DOHH2 (cell line): Measurements from ENCODE around the gene TNRC18.
A peak's percentile ranks its signal among the peaks of the same experiment; 100 is the strongest.

Experiments
- H3F3A ChIP-seq: fragments of 200-600 bp; sonication (generic), shearing (Covaris generic); 2 replicates; pipeline ENCODE4 v1.6.0; 2016; ENCODE audit warnings: antibody characterized with exemption, mild to moderate bottlenecking; ENCODE audit not compliant: control insufficient read depth, insufficient read depth
- H3K27ac ChIP-seq: fragments of 200-600 bp; sonication (generic); 2 replicates; pipeline ENCODE4 v1.5.1; 2014; ENCODE audit warnings: low read depth, mild to moderate bottlenecking, low read length, moderate library complexity
- H3K27me3 ChIP-seq: fragments of 200-600 bp; sonication (generic); 2 replicates; pipeline ENCODE4 v1.6.1; 2014; ENCODE audit warnings: mild to moderate bottlenecking, low read length, mixed read lengths; ENCODE audit not compliant: control insufficient read depth
- H3K36me3 ChIP-seq: fragments of 200-600 bp; sonication (generic); 2 replicates; pipeline ENCODE4 v1.6.1; 2014; ENCODE audit warnings: mild to moderate bottlenecking, low read length, moderate library complexity, mixed read lengths; ENCODE audit not compliant: control insufficient read depth
- H3K4me1 ChIP-seq: fragments of 200-600 bp; sonication (generic); 2 replicates; pipeline ENCODE4 v1.6.1; 2014; ENCODE audit warnings: mild to moderate bottlenecking, low read length, mixed read lengths; ENCODE audit not compliant: control insufficient read depth
- H3K4me2 ChIP-seq: fragments of 200-600 bp; sonication (generic); 2 replicates; pipeline ENCODE4 v1.6.0; 2014; ENCODE audit warnings: mild to moderate bottlenecking, low read length, moderate library complexity
- H3K4me3 ChIP-seq: fragments of 200-600 bp; sonication (generic); 2 replicates; pipeline ENCODE4 v1.5.1; 2014; ENCODE audit warnings: mild to moderate bottlenecking, low read length, mixed read lengths
- H3K79me2 ChIP-seq: fragments of 200-600 bp; sonication (generic); 2 replicates; pipeline ENCODE4 v1.6.1; 2014; ENCODE audit warnings: mild to moderate bottlenecking, low read length, mixed read lengths; ENCODE audit not compliant: control insufficient read depth
- H3K9me2 ChIP-seq: fragments of 200-600 bp; sonication (generic); replicated peaks from 2 replicates; pipeline ENCODE4 v1.6.1; 2014; ENCODE audit warnings: mild to moderate bottlenecking, low read length, mixed read lengths; ENCODE audit not compliant: control insufficient read depth
- H3K9me3 ChIP-seq: fragments of 200-600 bp; sonication (generic); 2 replicates; pipeline ENCODE4 v1.6.1; 2014; ENCODE audit warnings: antibody characterized with exemption, low read length, mixed read lengths; ENCODE audit not compliant: control insufficient read depth, insufficient read depth
- H4K20me1 ChIP-seq: fragments of 200-600 bp; sonication (generic); 2 replicates; pipeline ENCODE4 v1.6.0; 2014; ENCODE audit warnings: low read depth, mild to moderate bottlenecking, antibody characterized with exemption, low read length, moderate library complexity; ENCODE audit not compliant: control insufficient read depth, insufficient read depth
- CTCF ChIP-seq: fragments of 200-600 bp; sonication (generic); IDR thresholded peaks from one replicate; pipeline ENCODE4 v1.5.1; 2014; ENCODE audit warnings: antibody characterized with exemption, mild to moderate bottlenecking, low read depth, low read length; ENCODE audit not compliant: poor library complexity, severe bottlenecking
- EZH2phosphoT487 ChIP-seq: fragments of 200-600 bp; sonication (generic); IDR thresholded peaks from 2 replicates; pipeline ENCODE4 v1.6.1; 2017; ENCODE audit warnings: borderline replicate concordance, mild to moderate bottlenecking, antibody characterized with exemption, low read length, moderate library complexity, mixed read lengths

TNRC18 gene

DNA sequence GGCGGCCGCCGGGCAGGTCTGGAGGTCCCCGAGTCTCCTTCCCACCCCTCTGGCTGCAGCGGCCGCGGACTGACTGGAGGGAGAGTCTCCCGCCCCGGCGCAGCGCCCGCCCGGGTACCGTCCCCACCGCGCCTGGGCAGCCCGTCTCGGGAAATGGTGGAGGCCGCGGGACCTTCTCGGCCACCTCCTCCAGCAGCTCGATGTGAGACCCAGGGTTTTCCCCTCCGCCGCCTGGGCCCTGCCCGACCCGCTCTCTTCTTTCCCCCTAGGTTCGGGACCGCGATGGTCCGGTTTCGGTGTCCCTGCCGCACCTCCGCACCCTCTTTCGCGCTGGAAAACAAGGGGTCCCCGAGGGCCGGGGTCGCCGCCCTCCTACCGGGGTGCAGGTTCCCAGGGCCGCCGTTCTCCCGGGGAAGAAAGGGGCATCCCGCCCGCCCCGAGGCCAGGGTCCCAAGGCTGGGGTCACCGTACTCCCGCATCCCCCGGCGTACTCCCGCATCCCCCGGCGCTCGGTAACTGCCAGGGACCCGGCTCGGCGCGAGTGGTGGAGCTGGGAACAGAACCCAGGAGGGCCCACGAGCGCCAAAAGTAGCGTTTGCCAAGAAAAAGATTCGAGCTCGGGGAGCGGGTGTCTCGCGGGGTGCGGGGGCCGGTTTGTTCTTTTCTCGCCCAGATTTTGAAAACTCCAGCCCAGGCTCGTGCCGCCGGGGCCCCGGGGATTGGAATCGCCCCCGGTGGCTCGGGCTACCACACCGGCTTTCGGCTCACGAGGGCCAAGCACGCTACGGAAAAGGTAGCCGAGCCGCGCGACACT is 3.4 kb downstream of the TNRC18 start:
- Histone ChIP-seq H3K27me3 (peaks cover 76% of the 10 kb centered on the region), H3K4me2 (peak overlapping the region; percentile 45; the same call in 1 of the 2 replicates), H3K4me3 (no peak overlapping the region), H3K9me2 (no peaks in the 10 kb centered on the region), H3F3A (peaks cover 9% of the 10 kb centered on the region), H3K36me3 (no peaks in the 10 kb centered on the region), H3K79me2 (no peaks in the 10 kb centered on the region), H4K20me1 (peaks cover 24% of the 10 kb centered on the region), H3K4me1 (peaks cover 32% of the 10 kb centered on the region), H3K9me3 (no peaks in the 10 kb centered on the region), H3K27ac (no peak overlapping the region)
- TF ChIP-seq CTCF (no peak), EZH2phosphoT487 (peak; percentile 96; the same call in 1 of the 2 replicates)

DNA sequence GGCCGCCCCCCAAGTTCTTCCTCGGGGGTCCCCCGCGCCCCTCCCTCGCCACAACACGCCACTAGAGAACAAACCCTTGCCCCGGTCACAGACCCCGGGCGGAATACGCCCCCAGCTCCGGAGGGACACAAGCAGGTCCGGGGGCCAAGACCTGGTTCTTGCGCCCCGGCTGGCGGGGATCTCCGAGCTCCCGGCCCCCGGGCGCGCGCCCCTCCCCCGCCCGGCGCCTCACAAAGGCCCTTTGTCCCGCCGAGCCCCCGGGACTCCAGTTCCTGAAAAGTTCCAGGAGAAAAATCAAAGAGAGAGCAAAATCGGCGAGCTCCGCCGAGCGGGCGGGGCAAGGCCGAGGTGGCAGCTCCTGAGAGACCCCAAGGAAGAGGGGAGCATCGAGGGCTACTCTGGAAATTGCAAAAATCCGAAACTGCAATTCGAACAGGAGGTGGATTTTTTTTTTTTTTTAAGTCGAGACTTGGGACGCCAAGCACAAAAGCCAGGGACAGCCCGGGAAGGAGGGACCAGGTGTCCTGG is 4.0 kb downstream of the TNRC18 start:
- Histone ChIP-seq H3K4me2 (no peak overlapping the region), H3K4me3 (no peak overlapping the region), H3K9me2 (no peaks in the 10 kb centered on the region), H3K27me3 (peaks cover 72% of the 10 kb centered on the region), H3K36me3 (no peaks in the 10 kb centered on the region), H3K9me3 (no peaks in the 10 kb centered on the region), H3K27ac (no peak overlapping the region), H3K79me2 (no peaks in the 10 kb centered on the region), H3F3A (peaks cover 4% of the 10 kb centered on the region), H4K20me1 (peaks cover 21% of the 10 kb centered on the region), H3K4me1 (peaks cover 26% of the 10 kb centered on the region)
- TF ChIP-seq EZH2phosphoT487, result no peak
- no peak for TF ChIP-seq CTCF

GRCh38 chr7:5418285-5418582 is 5.4 kb downstream of the TNRC18 start:
- H3K79me2 ChIP-seq, result no peaks in the 10 kb centered on the region
- peaks cover 21% of the 10 kb centered on the region for H4K20me1 ChIP-seq
- no peak overlapping the region for H3K4me2 ChIP-seq
- no peaks in the 10 kb centered on the region for H3K9me2 ChIP-seq
- H3K4me1 ChIP-seq, result peaks cover 18% of the 10 kb centered on the region
- no peak overlapping the region for H3K4me3 ChIP-seq
- peaks cover 68% of the 10 kb centered on the region for H3K27me3 ChIP-seq
- H3F3A ChIP-seq, result 0 out of 2 replicates have a peak, but pooled peaks cover 5% of the 10 kb centered on the region
- no peak overlapping the region for H3K27ac ChIP-seq
- H3K9me3 ChIP-seq, result no peaks in the 10 kb centered on the region
- no peaks in the 10 kb centered on the region for H3K36me3 ChIP-seq
- no peak for TF ChIP-seq EZH2phosphoT487
- no peak for TF ChIP-seq CTCF
